Erythroblast (primary cell): ENCODE measurements around the gene TIGD1.

ENCODE experiments used
- GATA1 ChIP-seq: IDR thresholded peaks from 2 replicates; pipeline ENCODE4 v1.6.1; 2011; ENCODE audit warnings: low read depth, mild to moderate bottlenecking, control low read depth, low read length, moderate library complexity
- POLR2A ChIP-seq: IDR thresholded peaks from 2 replicates; pipeline ENCODE4 v1.6.1; 2011; ENCODE audit warnings: mild to moderate bottlenecking, low read length

GRCh38 chr2:232525199-232525598 lies 25.2 kb downstream of the TIGD1 start:
- no peak for TF ChIP-seq GATA1
- no peak for TF ChIP-seq POLR2A
